Measurements from ENCODE around the gene ZIK1.

ZIK1 gene

GRCh38 chr19:57566396-57567265, 17.3 kb upstream of the ZIK1 start:
- Histone ChIP-seq H3K36me3 (ENCODE audit: insufficient read depth, low read length) (peaks cover 10% of the 10 kb centered on the region; the same call in 1 of the 2 replicates), H3K27ac (ENCODE audit: low read depth, low read length) (no peak overlapping the region), H3K4me3 (ENCODE audit: low read depth, low read length) (no peak overlapping the region), H2AFZ (ENCODE audit: low read length, unreplicated experiment) (no peak overlapping the region), H3K27me3 (ENCODE audit: insufficient read depth, low read length) (no peaks in the 10 kb centered on the region), H3K4me1 (ENCODE audit: control insufficient read depth, insufficient read depth, low read length, unreplicated experiment) (no peaks in the 10 kb centered on the region), H3K79me2 (ENCODE audit: control insufficient read depth, insufficient read depth, low read length, unreplicated experiment) (no peaks in the 10 kb centered on the region)

- Histone ChIP-seq H3K4me3 (ENCODE audit: low read depth, low read length) (no peak overlapping the region), H3K36me3 (ENCODE audit: insufficient read depth, low read length) (peaks cover 49% of the 10 kb centered on the region), H3K79me2 (ENCODE audit: control insufficient read depth, insufficient read depth, low read length, unreplicated experiment) (no peaks in the 10 kb centered on the region), H3K27ac (ENCODE audit: low read depth, low read length) (no peak overlapping the region), H3K27me3 (ENCODE audit: insufficient read depth, low read length) (no peaks in the 10 kb centered on the region), H3K4me1 (ENCODE audit: control insufficient read depth, insufficient read depth, low read length, unreplicated experiment) (no peaks in the 10 kb centered on the region), H2AFZ (ENCODE audit: low read length, unreplicated experiment) (no peak overlapping the region)
These were observed 13.2 kb upstream of the ZIK1 start for GRCh38 chr19:57570707-57571106.

DNA sequence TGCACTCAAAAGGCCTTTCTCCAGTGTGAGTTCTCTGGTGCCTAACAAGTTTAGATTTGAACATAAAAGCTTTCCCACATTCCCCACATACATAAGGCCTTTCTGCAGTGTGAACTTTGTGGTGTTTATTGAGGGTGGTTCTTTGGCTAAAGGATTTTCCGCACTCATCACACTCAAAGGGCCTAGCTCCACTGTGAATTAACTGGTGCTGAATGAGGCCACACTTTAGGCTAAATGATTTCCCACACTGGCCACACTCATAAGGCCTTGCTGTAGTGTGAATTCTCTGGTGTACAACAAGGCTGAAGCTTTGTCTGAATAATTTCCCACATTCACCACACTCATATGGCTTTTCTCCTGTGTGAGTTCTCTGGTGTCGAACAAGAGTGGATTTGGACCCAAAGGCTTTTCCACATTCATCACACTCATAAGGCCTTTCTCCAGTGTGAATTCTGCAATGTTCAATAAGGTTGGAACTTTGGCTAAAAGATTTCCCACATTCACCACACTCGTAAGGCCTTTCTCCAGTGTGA, 11.5 kb upstream of the ZIK1 start:
- no peaks in the 10 kb centered on the region for H3K27me3 ChIP-seq (ENCODE audit: insufficient read depth, low read length)
- no peaks in the 10 kb centered on the region for H3K4me1 ChIP-seq (ENCODE audit: control insufficient read depth, insufficient read depth, low read length, unreplicated experiment)
- no peak overlapping the region for H3K4me3 ChIP-seq (ENCODE audit: low read depth, low read length)
- no peak overlapping the region for H2AFZ ChIP-seq (ENCODE audit: low read length, unreplicated experiment)
- peaks cover 62% of the 10 kb centered on the region for H3K36me3 ChIP-seq (ENCODE audit: insufficient read depth, low read length)
- H3K79me2 ChIP-seq (ENCODE audit: control insufficient read depth, insufficient read depth, low read length, unreplicated experiment): peaks cover 9% of the 10 kb centered on the region
- no peak overlapping the region for H3K27ac ChIP-seq (ENCODE audit: low read depth, low read length)

- Histone ChIP-seq H3K79me2 (ENCODE audit: control insufficient read depth, insufficient read depth, low read length, unreplicated experiment) (peaks cover 20% of the 10 kb centered on the region), H2AFZ (ENCODE audit: low read length, unreplicated experiment) (no peak overlapping the region), H3K27ac (ENCODE audit: low read depth, low read length) (no peak overlapping the region), H3K27me3 (ENCODE audit: insufficient read depth, low read length) (no peaks in the 10 kb centered on the region), H3K4me3 (ENCODE audit: low read depth, low read length) (no peak overlapping the region; the same call in 1 of the 2 replicates), H3K4me1 (ENCODE audit: control insufficient read depth, insufficient read depth, low read length, unreplicated experiment) (peaks cover 3% of the 10 kb centered on the region), H3K36me3 (ENCODE audit: insufficient read depth, low read length) (peaks cover 52% of the 10 kb centered on the region)
These were observed 7.3 kb upstream of the ZIK1 start for GRCh38 chr19:57576661-57577060.

GRCh38 chr19:57578487-57579205, 5.3 kb upstream of the ZIK1 start, which contains the start of gene ZNF416:
ZNF416 (minus strand) TSS chr19:57578911; CDS start chr19:57578704, 207 bp downstream.
- H2AFZ ChIP-seq (ENCODE audit: low read length, unreplicated experiment): peak within 1 kb of the TSS; percentile 55
- H3K4me3 ChIP-seq (ENCODE audit: low read depth, low read length): peak within 1 kb of the TSS; percentile 79
- H3K27me3 ChIP-seq (ENCODE audit: insufficient read depth, low read length): no peaks in the 10 kb centered on the region
- H3K36me3 ChIP-seq (ENCODE audit: insufficient read depth, low read length): peaks cover 33% of the 10 kb centered on the region
- peaks cover 20% of the 10 kb centered on the region for H3K79me2 ChIP-seq (ENCODE audit: control insufficient read depth, insufficient read depth, low read length, unreplicated experiment)
- H3K27ac ChIP-seq (ENCODE audit: low read depth, low read length): no peak within 1 kb of the TSS
- peaks cover 3% of the 10 kb centered on the region for H3K4me1 ChIP-seq (ENCODE audit: control insufficient read depth, insufficient read depth, low read length, unreplicated experiment)

DNA sequence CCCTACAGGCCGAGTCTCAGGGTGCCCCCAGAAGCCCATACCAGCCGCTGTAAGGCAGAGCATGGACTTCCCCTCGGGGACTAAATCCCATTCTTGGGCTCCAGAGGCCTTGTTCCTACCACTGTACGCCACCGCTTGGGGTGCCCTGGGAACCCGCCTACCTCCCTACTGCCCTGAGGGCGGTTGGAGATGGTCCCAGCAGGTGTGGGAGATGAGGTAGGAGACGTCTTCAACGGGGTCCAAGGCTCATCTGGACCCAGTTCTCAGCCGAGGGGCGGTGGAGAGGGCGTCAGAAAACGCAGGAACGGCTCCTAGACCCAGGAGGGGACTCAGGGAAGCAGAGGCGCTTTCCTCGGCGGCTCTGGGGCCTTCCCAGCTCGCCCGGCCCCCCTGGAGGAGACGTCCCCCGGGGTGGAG, 833 bp upstream of the ZIK1 start:
- peak overlapping the region; percentile 96 for H2AFZ ChIP-seq (ENCODE audit: low read length, unreplicated experiment)
- H3K4me1 ChIP-seq (ENCODE audit: control insufficient read depth, insufficient read depth, low read length, unreplicated experiment): no peaks in the 10 kb centered on the region
- no peak overlapping the region for H3K27ac ChIP-seq (ENCODE audit: low read depth, low read length)
- H3K79me2 ChIP-seq (ENCODE audit: control insufficient read depth, insufficient read depth, low read length, unreplicated experiment): peaks cover 18% of the 10 kb centered on the region
- no peaks in the 10 kb centered on the region for H3K27me3 ChIP-seq (ENCODE audit: insufficient read depth, low read length)
- peak overlapping the region; percentile 95 for H3K4me3 ChIP-seq (ENCODE audit: low read depth, low read length)
- peaks cover 9% of the 10 kb centered on the region; the same call in 1 of the 2 replicates for H3K36me3 ChIP-seq (ENCODE audit: insufficient read depth, low read length)

- no peaks in the 10 kb centered on the region for H3K4me1 ChIP-seq (ENCODE audit: control insufficient read depth, insufficient read depth, low read length, unreplicated experiment)
- no peaks in the 10 kb centered on the region for H3K27me3 ChIP-seq (ENCODE audit: insufficient read depth, low read length)
- peaks cover 14% of the 10 kb centered on the region for H3K79me2 ChIP-seq (ENCODE audit: control insufficient read depth, insufficient read depth, low read length, unreplicated experiment)
- H3K36me3 ChIP-seq (ENCODE audit: insufficient read depth, low read length): peaks cover 49% of the 10 kb centered on the region
- H3K27ac ChIP-seq (ENCODE audit: low read depth, low read length): peak overlapping the region; percentile 40; the same call in 1 of the 2 replicates
- H3K4me3 ChIP-seq (ENCODE audit: low read depth, low read length): no peak overlapping the region
- no peak overlapping the region for H2AFZ ChIP-seq (ENCODE audit: low read length, unreplicated experiment)
These were observed 3.6 kb downstream of the ZIK1 start for GRCh38 chr19:57587529-57587928.

DNA sequence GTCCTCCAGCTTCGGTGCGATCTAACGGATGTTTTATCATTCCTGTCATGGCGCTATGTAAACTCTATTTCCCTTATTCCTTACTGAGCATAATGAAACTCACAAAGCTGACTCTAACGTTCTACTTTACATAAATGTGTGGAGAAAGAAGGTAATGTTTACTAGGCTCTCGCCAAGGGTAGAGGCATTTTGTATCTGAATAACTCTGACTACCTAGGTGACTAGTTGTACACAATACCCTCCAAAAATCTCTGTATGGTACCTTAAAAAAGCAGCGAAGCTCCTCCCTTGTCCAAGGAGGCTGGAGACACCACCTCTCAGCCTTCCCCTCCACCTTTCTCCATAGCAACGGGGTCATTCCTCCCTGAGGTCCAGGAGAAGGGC, 15.4 kb downstream of the ZIK1 start:
- Histone ChIP-seq H3K79me2 (ENCODE audit: control insufficient read depth, insufficient read depth, low read length, unreplicated experiment) (peaks cover 21% of the 10 kb centered on the region), H3K27ac (ENCODE audit: low read depth, low read length) (no peak overlapping the region), H3K27me3 (ENCODE audit: insufficient read depth, low read length) (no peaks in the 10 kb centered on the region), H3K4me1 (ENCODE audit: control insufficient read depth, insufficient read depth, low read length, unreplicated experiment) (peaks cover 3% of the 10 kb centered on the region), H2AFZ (ENCODE audit: low read length, unreplicated experiment) (peak overlapping the region; percentile 67), H3K4me3 (ENCODE audit: low read depth, low read length) (peak overlapping the region; percentile 83), H3K36me3 (ENCODE audit: insufficient read depth, low read length) (peaks cover 9% of the 10 kb centered on the region; the same call in 1 of the 2 replicates)

DNA sequence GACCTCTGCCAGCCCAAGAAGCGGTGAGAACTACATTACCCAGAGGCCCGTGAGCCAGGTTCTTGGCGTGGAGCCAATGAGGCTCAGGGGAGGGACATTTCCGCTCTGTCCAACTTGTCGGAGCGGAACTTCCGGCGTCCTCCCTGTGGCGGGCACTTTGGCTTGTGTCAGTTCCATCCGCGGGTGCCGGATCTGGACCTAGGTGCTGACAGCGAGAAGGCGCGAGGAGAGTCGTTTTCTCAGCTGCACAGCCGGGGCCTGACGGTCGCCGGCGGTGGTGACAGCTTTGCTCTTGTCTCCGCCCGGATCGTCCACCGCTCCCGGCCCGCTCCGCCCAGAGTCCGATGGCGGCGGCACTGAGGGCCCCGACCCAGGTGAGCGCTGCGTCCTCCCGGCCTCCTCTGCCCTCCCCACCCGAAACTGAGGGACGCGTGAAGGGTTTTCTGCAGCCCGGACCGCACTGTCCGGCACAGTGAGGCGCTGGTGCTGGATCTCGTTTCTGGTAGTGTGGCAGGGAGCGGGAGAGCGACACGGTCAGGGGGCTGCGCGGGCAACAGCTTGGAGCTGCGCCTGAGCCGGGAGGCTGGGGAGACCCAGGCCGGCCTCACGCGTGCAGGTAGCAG, 15.9 kb downstream of the ZIK1 start, which contains the start of gene ZNF530:
Gene ZNF530 (plus strand): TSS at position 125 of the 623 bp plus-strand sequence. CDS start 4,461 bp downstream, outside the sequence.
- Histone ChIP-seq H3K27ac (ENCODE audit: low read depth, low read length) (no peak within 1 kb of the TSS), H3K4me3 (ENCODE audit: low read depth, low read length) (peak within 1 kb of the TSS; percentile 83), H3K27me3 (ENCODE audit: insufficient read depth, low read length) (no peaks in the 10 kb centered on the region), H3K4me1 (ENCODE audit: control insufficient read depth, insufficient read depth, low read length, unreplicated experiment) (peaks cover 3% of the 10 kb centered on the region), H2AFZ (ENCODE audit: low read length, unreplicated experiment) (peak within 1 kb of the TSS; percentile 67), H3K36me3 (ENCODE audit: insufficient read depth, low read length) (peaks cover 13% of the 10 kb centered on the region), H3K79me2 (ENCODE audit: control insufficient read depth, insufficient read depth, low read length, unreplicated experiment) (peaks cover 21% of the 10 kb centered on the region)

DNA sequence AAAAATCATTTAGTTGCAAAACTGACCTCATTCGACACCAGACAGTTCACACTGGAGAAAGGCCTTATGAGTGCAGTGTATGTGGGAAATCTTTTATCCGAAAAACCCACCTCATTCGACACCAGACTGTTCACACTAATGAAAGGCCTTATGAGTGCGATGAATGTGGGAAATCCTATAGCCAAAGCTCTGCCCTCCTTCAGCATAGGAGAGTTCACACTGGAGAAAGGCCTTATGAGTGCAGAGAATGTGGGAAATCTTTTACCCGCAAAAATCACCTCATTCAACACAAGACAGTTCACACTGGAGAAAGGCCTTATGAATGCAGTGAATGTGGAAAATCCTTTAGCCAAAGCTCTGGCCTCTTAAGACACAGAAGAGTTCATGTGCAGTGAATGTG, 23.0 kb downstream of the ZIK1 start:
- H3K27ac ChIP-seq (ENCODE audit: low read depth, low read length): no peak overlapping the region
- H3K79me2 ChIP-seq (ENCODE audit: control insufficient read depth, insufficient read depth, low read length, unreplicated experiment): peaks cover 5% of the 10 kb centered on the region
- H3K36me3 ChIP-seq (ENCODE audit: insufficient read depth, low read length): peaks cover 46% of the 10 kb centered on the region
- no peaks in the 10 kb centered on the region for H3K4me1 ChIP-seq (ENCODE audit: control insufficient read depth, insufficient read depth, low read length, unreplicated experiment)
- no peak overlapping the region for H2AFZ ChIP-seq (ENCODE audit: low read length, unreplicated experiment)
- no peaks in the 10 kb centered on the region for H3K27me3 ChIP-seq (ENCODE audit: insufficient read depth, low read length)
- H3K4me3 ChIP-seq (ENCODE audit: low read depth, low read length): no peak overlapping the region

All from ACC112 (cell line).